ENCODE results near the gene EHF. TPM values are rescaled to one million over a fixed set of nuclear protein-coding genes. Genes with fewer than 3 reads are reported as not detected.

The EHF gene
- total RNA-seq, 1 experiment from 2014 or later = 0.51 TPM

GRCh38 chr11:34610324-34611041 is 10.4 kb upstream of the EHF start:
- no TSS peak for BruUV-seq (replicated peaks)
- no peaks in the 10 kb centered on the region for H3K27me3 ChIP-seq (ENCODE audit: control insufficient read depth, insufficient read depth, low read length)
- ChIA-PET POLR2A (no interaction called here), CTCF (no interaction called here)
- ATAC-seq (no peak), DNase-seq (ENCODE audit: low read depth, low spot score) (no peak)
- H3K36me3 ChIP-seq (ENCODE audit: control insufficient read depth, insufficient read depth, low read length) = no peaks in the 10 kb centered on the region
- intact Hi-C loops (cut with micrococcal nuclease; ENCODE audit: unreplicated experiment) = no loop called here
- no peak overlapping the region for H3K27ac ChIP-seq (ENCODE audit: low read length)
- no peaks in the 10 kb centered on the region for H3K4me1 ChIP-seq (ENCODE audit: control insufficient read depth, insufficient read depth, low read length)
- H3K4me3 ChIP-seq (ENCODE audit: low read depth in 2 of 2, low read length in 2 of 2) = no peak overlapping the region
- H3K9me3 ChIP-seq (ENCODE audit: control insufficient read depth, insufficient read depth, low read depth, low read length) = no peaks in the 10 kb centered on the region
- in situ Hi-C loops (cut with HindIII; ENCODE audit: low pct_unique_long_range_greater_than_20kb, low sequenced_read_pairs) = no loop called here
- TF ChIP-seq CTCF (IDR thresholded peaks at IDR 0.05) = no peak
- TF ChIP-seq TCF7L2 (IDR thresholded peaks at IDR 0.05; ENCODE audit: low read depth, low read length) = no peak
- no peak for TF ChIP-seq SIN3A (IDR thresholded peaks at IDR 0.05; ENCODE audit: borderline replicate concordance, insufficient read depth, low read depth, low read length)
- TF ChIP-seq REST (IDR thresholded peaks at IDR 0.05; ENCODE audit: insufficient read depth in 1 of 2, low read depth in 2 of 2, low read length in 1 of 2) = no peak
- TF ChIP-seq POLR2AphosphoS5 (IDR thresholded peaks at IDR 0.05; ENCODE audit: low read depth, low read length) = no peak

- no peak overlapping the region for H3K4me3 ChIP-seq (ENCODE audit: low read depth in 2 of 2, low read length in 2 of 2)
- intact Hi-C loops (cut with micrococcal nuclease; ENCODE audit: unreplicated experiment) (no loop called here), in situ Hi-C loops (cut with HindIII; ENCODE audit: low pct_unique_long_range_greater_than_20kb, low sequenced_read_pairs) (no loop called here)
- no peak for ATAC-seq
- ChIA-PET CTCF (no interaction called here), POLR2A (no interaction called here)
- no peaks in the 10 kb centered on the region for H3K36me3 ChIP-seq (ENCODE audit: control insufficient read depth, insufficient read depth, low read length)
- no TSS peak for BruUV-seq (replicated peaks)
- TF ChIP-seq POLR2AphosphoS5 (IDR thresholded peaks at IDR 0.05; ENCODE audit: low read depth, low read length) (no peak), TCF7L2 (IDR thresholded peaks at IDR 0.05; ENCODE audit: low read depth, low read length) (no peak), SIN3A (IDR thresholded peaks at IDR 0.05; ENCODE audit: borderline replicate concordance, insufficient read depth, low read depth, low read length) (no peak), REST (IDR thresholded peaks at IDR 0.05; ENCODE audit: insufficient read depth in 1 of 2, low read depth in 2 of 2, low read length in 1 of 2) (no peak), CTCF (IDR thresholded peaks at IDR 0.05) (no peak)
- no peak overlapping the region for H3K27ac ChIP-seq (ENCODE audit: low read length)
- H3K9me3 ChIP-seq (ENCODE audit: control insufficient read depth, insufficient read depth, low read depth, low read length) = no peaks in the 10 kb centered on the region
- no peak for DNase-seq (ENCODE audit: low read depth, low spot score)
- no peaks in the 10 kb centered on the region for H3K27me3 ChIP-seq (ENCODE audit: control insufficient read depth, insufficient read depth, low read length)
- no peaks in the 10 kb centered on the region for H3K4me1 ChIP-seq (ENCODE audit: control insufficient read depth, insufficient read depth, low read length)
These were observed 7.9 kb upstream of the EHF start for GRCh38 chr11:34613015-34613414.
